ENCODE data around the gene C20orf173. TPM values are rescaled to one million over a fixed set of nuclear protein-coding genes. Genes with fewer than 3 reads are reported as not detected.

Gene C20orf173
- total RNA-seq, 1 experiment from 2014 or later = not detected

DNA sequence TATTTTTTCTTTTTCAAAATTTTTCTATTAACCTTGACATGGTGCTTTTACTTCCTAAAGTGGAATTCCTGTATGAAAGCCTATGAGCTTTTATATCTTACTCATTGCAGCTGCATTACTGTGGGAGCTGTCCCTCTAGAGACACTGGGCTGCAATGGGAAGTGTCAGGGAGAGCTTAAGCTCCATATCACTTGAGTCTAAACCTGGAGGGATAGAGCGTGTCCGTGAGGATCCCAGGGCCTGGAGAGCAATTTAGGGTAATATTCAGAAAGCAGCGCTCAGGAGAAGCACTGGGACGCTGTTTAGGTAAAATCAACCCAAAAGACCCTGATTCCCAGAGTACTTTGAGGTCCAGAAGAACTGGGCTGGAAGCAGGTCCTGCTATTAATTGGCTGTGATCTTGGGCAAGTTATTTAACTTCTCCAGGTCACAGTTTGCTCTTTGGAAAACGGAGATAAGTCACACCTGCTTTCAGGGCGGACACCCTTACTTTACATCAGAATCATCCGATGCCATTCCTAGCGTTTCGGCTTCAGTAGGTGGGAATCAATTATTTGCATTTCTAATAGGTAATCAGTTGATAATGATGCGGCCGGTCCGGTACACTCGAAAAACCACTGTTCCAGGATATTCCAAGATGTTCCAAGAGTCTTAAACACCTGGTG, 11.8 kb upstream of the C20orf173 start:
- ATAC-seq (no peak), DNase-seq (ENCODE audit: low read depth, low spot score) (no peak)
- Histone ChIP-seq H4K20me1 (ENCODE audit: insufficient read depth) (no peaks in the 10 kb centered on the region), H3K27me3 (ENCODE audit: insufficient read depth, low read length) (no peaks in the 10 kb centered on the region), H2AFZ (ENCODE audit: low read depth, low read length, poor library complexity, severe bottlenecking) (peak overlapping the region; percentile 81), H3K4me1 (ENCODE audit: control insufficient read depth in 1 of 2, insufficient read depth in 2 of 2, low read length in 2 of 2) (peaks cover 9 to 26% of the 10 kb centered on the region in 2 experiments), H3K27ac (ENCODE audit: low read depth, low read length) (peak overlapping the region; percentile 85; the same call in 1 of the 2 replicates), H3K36me3 (ENCODE audit: control insufficient read depth in 1 of 2, insufficient read depth in 2 of 2, low read length in 2 of 2) (peaks cover 0 to 8% of the 10 kb centered on the region in 2 experiments; a peak in 2 of 4 replicates), H3K9ac (ENCODE audit: low read length) (peak overlapping the region; percentile 85), H3K4me2 (ENCODE audit: low read length) (peak overlapping the region; percentile 96), H3K9me2 (ENCODE audit: insufficient read depth) (no peaks in the 10 kb centered on the region), H3K9me3 (ENCODE audit: control insufficient read depth in 1 of 2, insufficient read depth in 1 of 2, low read depth in 1 of 2, low read length in 2 of 2) (no peaks in the 10 kb centered on the region), H3K4me3 (replicated peaks in 1 of 2; ENCODE audit: low read depth in 1 of 2, low read length in 2 of 2) (peak overlapping the region; percentile 94; a peak in 3 of 4 replicates), H3K79me2 (ENCODE audit: insufficient read depth, low read length) (peaks cover 10% of the 10 kb centered on the region)
- TSS peak; percentile 89 for BruUV-seq (replicated peaks)
- ChIA-PET RAD21 (ENCODE audit: low non-redundant PET in 1 of 2, low total read pairs in 2 of 2, uncharacterized antibody in 2 of 2, unreplicated experiment in 2 of 2) (no interaction called here), CTCF (interaction anchor here (0.6 to 1.2 kb wide), 2 partner anchors 78 to 547 kb away, joined by 3 to 6 read pairs; no protein-coding TSS in a partner anchor), POLR2A (interaction anchor here (1.0 to 1.6 kb wide), 2 partner anchors 201 to 413 kb away, joined by 3 to 5 read pairs; partner anchors contain the start of genes RBM39 and SCAND1)
- intact Hi-C loops (cut with micrococcal nuclease) = loop anchor here (5.0 kb wide), 1 partner anchor 76 kb away; the partner anchor contains the start of gene SPAG4
- no peak for TF ChIP-seq SRF (IDR thresholded peaks at IDR 0.05; ENCODE audit: low read depth)
- no peak for TF ChIP-seq ZFX (IDR thresholded peaks at IDR 0.05)
- TF ChIP-seq TCF7L2 (IDR thresholded peaks at IDR 0.05; ENCODE audit: borderline replicate concordance, extremely low read depth, insufficient read depth, insufficient read length) = no peak
- TF ChIP-seq CEBPB (IDR thresholded peaks at IDR 0.05; ENCODE audit: low read depth) = no peak
- TF ChIP-seq, protein P1, sequence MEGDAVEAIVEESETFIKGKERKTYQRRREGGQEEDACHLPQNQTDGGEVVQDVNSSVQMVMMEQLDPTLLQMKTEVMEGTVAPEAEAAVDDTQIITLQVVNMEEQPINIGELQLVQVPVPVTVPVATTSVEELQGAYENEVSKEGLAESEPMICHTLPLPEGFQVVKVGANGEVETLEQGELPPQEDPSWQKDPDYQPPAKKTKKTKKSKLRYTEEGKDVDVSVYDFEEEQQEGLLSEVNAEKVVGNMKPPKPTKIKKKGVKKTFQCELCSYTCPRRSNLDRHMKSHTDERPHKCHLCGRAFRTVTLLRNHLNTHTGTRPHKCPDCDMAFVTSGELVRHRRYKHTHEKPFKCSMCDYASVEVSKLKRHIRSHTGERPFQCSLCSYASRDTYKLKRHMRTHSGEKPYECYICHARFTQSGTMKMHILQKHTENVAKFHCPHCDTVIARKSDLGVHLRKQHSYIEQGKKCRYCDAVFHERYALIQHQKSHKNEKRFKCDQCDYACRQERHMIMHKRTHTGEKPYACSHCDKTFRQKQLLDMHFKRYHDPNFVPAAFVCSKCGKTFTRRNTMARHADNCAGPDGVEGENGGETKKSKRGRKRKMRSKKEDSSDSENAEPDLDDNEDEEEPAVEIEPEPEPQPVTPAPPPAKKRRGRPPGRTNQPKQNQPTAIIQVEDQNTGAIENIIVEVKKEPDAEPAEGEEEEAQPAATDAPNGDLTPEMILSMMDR (IDR thresholded peaks at IDR 0.05 in 2 of 3, conservative IDR thresholded peaks at IDR 0.05 in 1 of 3; ENCODE audit: borderline replicate concordance in 1 of 3, insufficient read depth in 1 of 3, low read depth in 2 of 3, low read length in 2 of 3) = no peak
- TF ChIP-seq EZH2phosphoT487 (IDR thresholded peaks at IDR 0.05; ENCODE audit: borderline replicate concordance) = no peak
- TF ChIP-seq ZBTB33 (IDR thresholded peaks at IDR 0.05; ENCODE audit: extremely low read depth, insufficient replicate concordance, low read length) = no peak
- TF ChIP-seq EZH2 (IDR thresholded peaks at IDR 0.05) = no peak
- TF ChIP-seq, protein P2, sequence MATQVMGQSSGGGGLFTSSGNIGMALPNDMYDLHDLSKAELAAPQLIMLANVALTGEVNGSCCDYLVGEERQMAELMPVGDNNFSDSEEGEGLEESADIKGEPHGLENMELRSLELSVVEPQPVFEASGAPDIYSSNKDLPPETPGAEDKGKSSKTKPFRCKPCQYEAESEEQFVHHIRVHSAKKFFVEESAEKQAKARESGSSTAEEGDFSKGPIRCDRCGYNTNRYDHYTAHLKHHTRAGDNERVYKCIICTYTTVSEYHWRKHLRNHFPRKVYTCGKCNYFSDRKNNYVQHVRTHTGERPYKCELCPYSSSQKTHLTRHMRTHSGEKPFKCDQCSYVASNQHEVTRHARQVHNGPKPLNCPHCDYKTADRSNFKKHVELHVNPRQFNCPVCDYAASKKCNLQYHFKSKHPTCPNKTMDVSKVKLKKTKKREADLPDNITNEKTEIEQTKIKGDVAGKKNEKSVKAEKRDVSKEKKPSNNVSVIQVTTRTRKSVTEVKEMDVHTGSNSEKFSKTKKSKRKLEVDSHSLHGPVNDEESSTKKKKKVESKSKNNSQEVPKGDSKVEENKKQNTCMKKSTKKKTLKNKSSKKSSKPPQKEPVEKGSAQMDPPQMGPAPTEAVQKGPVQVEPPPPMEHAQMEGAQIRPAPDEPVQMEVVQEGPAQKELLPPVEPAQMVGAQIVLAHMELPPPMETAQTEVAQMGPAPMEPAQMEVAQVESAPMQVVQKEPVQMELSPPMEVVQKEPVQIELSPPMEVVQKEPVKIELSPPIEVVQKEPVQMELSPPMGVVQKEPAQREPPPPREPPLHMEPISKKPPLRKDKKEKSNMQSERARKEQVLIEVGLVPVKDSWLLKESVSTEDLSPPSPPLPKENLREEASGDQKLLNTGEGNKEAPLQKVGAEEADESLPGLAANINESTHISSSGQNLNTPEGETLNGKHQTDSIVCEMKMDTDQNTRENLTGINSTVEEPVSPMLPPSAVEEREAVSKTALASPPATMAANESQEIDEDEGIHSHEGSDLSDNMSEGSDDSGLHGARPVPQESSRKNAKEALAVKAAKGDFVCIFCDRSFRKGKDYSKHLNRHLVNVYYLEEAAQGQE (IDR thresholded peaks at IDR 0.05; ENCODE audit: low read depth) = no peak
- no peak for TF ChIP-seq FOSL1 (IDR thresholded peaks at IDR 0.05; ENCODE audit: low read depth)

All from HCT116 (cell line).